T-helper 17 cell (primary cell): ENCODE measurements around the gene AGAP1. TPM values are rescaled to one million over a fixed set of nuclear protein-coding genes. Genes with fewer than 3 reads are reported as not detected.
A peak's percentile ranks its signal among the peaks of the same experiment; 100 is the strongest.

Experiments
- ATAC-seq: fragments of 150-1000 bp; cut with Tn5 transposase; 2 replicates; pipeline ENCODE4 v1.10.0; 2021; ENCODE audit warnings: mild to moderate bottlenecking, moderate library complexity
- DNase-seq, 3 donors: peaks; one replicate each; pipeline versions ENCODE4 v3.0.0 to v3.0.0-alpha.2; 2020 to 2021
- H3K9me3 ChIP-seq: one replicate; pipeline ENCODE4 v1.7.0; 2013; ENCODE audit warnings: low read length, mild to moderate bottlenecking; ENCODE audit not compliant: control insufficient read depth, poor library complexity, severe bottlenecking
- H3K27ac Mint-ChIP-seq: one replicate; pipeline ENCODE4 v1.8.0; 2022; ENCODE audit warnings: mild to moderate bottlenecking, moderate library complexity, mixed read lengths
- H3K27me3 Mint-ChIP-seq: one replicate; pipeline ENCODE4 v1.8.0; 2022; ENCODE audit warnings: mixed read lengths
- H3K36me3 Mint-ChIP-seq: one replicate; pipeline ENCODE4 v1.8.0; 2022; ENCODE audit warnings: low read depth, mixed read lengths
- H3K4me1 Mint-ChIP-seq: one replicate; pipeline ENCODE4 v1.8.0; 2022; ENCODE audit warnings: mild to moderate bottlenecking, mixed read lengths
- H3K4me3 Mint-ChIP-seq: one replicate; pipeline ENCODE4 v1.8.0; 2022; ENCODE audit warnings: mild to moderate bottlenecking, moderate library complexity, mixed read lengths
- total RNA-seq, 4 donors: library from RNA in 2 of 4; stranded (reverse) in 2 of 4; gene quantifications; one replicate each; pipeline ENCODE4 v1.2.3 and lab custom pipeline; 2022 to 2026

AGAP1 gene
- total RNA-seq, 2 donors from 2014 or later: 7.6 to 16.8 TPM

DNA sequence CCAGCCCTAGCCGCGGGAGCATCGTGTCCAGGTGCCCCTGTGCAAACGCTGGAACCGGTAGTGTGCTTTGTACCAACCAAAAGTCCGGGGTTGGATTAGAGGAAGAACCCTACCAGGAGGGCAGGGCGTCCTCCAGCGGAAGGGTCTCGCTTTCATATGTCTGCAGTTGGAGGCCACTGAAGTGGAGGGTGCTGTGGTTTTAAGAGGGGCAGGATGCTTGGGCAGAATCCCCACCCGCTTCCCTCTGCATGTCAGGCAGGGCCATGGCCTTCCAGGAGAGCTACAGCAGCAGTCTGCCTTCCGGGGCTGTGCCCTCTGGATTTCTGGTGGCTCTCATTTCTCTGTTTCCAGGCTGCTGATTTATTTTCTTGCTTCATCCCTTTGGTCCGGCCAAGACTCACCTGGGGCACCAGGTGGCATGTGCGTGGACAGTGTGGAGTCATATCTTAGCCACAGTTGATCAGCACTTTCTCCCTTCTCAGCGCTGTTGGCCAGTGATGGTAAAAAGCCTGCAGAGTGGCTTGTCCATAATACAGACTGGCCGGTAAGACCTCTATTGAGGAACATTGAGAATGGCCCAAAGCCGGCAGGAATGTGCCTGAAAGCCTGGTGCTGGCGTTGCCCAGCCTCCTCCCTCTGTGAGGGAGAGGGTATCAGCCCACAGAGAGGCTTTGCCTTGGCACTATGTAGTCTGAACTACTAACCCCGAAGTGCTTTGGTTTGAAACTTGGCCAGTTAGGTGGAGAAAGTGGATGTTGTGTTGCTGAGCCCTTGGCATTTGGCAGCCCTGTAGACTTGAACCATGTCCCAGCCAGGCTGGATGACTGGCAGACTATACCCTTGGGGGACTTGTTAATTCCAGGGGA lies 1.8 kb downstream of the AGAP1 start:
- Mint-ChIP-seq H3K36me3 (peaks cover 6% of the 10 kb centered on the region), H3K4me1 (peaks cover 6% of the 10 kb centered on the region), H3K27me3 (peaks cover 79% of the 10 kb centered on the region), H3K27ac (no peak overlapping the region), H3K4me3 (peak overlapping the region; percentile 75)
- ATAC-seq: no peak
- DNase-seq: no peak
- H3K9me3 ChIP-seq: no peaks in the 10 kb centered on the region

DNA sequence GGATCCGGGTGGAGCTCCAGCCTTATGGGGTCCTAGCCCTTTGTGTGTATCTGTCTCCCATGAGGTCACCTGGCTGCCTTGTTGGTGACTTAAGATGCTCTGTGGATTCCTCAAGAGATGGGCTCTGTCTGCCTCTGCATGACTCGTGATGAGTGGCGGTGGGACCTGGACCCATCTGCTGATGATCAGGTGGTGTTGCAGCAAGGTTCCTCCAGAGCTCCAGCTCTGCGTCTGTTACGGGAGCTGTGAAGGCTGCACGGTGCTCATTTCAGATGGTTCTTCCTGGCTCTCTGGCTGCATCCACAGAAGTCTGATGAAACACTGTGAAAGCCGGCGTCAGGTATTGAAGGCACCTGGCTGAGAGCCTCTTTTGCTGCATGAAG lies 2.4 kb downstream of the AGAP1 start:
- ATAC-seq (no peak), DNase-seq (no peak)
- H3K4me1 Mint-ChIP-seq: peaks cover 9% of the 10 kb centered on the region
- H3K4me3 Mint-ChIP-seq: peak overlapping the region; percentile 64
- H3K36me3 Mint-ChIP-seq: peaks cover 6% of the 10 kb centered on the region
- H3K27me3 Mint-ChIP-seq: peaks cover 79% of the 10 kb centered on the region
- no peak overlapping the region for H3K27ac Mint-ChIP-seq
- H3K9me3 ChIP-seq: no peaks in the 10 kb centered on the region

DNA sequence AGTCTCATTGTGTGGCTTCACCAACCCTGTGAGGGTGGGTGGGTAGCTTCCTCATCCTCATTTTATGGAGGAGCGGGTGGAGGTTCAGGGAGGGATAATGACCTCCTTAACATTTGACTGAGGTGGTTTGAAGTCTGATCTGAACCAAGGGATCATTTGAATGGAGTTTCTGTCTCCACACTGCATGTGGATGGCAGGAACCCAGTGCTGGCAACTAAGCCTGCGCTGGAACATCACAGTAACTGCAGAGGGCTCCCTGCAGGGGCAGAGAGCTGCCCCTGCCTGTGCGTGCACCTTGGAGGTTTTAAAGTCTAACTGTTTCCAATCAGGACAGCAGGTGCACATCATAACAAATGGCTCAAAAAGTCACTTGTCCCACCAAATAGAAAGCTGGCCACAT lies 3.3 kb downstream of the AGAP1 start:
- no peak overlapping the region for H3K4me3 Mint-ChIP-seq
- H3K9me3 ChIP-seq: no peaks in the 10 kb centered on the region
- H3K27me3 Mint-ChIP-seq: peaks cover 79% of the 10 kb centered on the region
- H3K4me1 Mint-ChIP-seq: peaks cover 16% of the 10 kb centered on the region
- no peak for DNase-seq
- no peak for ATAC-seq
- H3K36me3 Mint-ChIP-seq: peaks cover 3% of the 10 kb centered on the region
- no peak overlapping the region for H3K27ac Mint-ChIP-seq

DNA sequence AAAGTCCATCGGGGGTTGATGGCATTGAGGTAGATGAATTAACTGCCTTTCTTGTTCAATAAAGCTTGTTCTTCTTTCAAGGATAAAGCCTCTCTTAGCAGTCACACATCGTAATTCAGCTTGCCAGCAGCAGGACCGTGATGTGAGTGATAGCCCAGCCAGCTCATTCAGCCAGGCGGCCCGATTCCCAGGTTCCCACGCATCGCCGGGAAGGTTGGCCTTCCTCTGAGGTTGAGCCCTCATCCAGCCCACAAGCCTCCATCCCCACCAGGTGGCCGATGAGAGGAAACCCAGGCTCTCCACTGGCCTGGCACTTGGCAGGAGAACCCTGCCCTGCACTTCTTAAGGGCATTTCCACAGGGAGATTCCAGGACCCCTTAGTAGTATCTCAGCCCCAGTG lies 4.7 kb downstream of the AGAP1 start:
- no peak overlapping the region for H3K27ac Mint-ChIP-seq
- H3K4me1 Mint-ChIP-seq: peaks cover 11% of the 10 kb centered on the region
- H3K4me3 Mint-ChIP-seq: no peak overlapping the region
- H3K36me3 Mint-ChIP-seq: peaks cover 2% of the 10 kb centered on the region
- ATAC-seq (no peak), DNase-seq (no peak)
- no peaks in the 10 kb centered on the region for H3K9me3 ChIP-seq
- peaks cover 80% of the 10 kb centered on the region for H3K27me3 Mint-ChIP-seq

DNA sequence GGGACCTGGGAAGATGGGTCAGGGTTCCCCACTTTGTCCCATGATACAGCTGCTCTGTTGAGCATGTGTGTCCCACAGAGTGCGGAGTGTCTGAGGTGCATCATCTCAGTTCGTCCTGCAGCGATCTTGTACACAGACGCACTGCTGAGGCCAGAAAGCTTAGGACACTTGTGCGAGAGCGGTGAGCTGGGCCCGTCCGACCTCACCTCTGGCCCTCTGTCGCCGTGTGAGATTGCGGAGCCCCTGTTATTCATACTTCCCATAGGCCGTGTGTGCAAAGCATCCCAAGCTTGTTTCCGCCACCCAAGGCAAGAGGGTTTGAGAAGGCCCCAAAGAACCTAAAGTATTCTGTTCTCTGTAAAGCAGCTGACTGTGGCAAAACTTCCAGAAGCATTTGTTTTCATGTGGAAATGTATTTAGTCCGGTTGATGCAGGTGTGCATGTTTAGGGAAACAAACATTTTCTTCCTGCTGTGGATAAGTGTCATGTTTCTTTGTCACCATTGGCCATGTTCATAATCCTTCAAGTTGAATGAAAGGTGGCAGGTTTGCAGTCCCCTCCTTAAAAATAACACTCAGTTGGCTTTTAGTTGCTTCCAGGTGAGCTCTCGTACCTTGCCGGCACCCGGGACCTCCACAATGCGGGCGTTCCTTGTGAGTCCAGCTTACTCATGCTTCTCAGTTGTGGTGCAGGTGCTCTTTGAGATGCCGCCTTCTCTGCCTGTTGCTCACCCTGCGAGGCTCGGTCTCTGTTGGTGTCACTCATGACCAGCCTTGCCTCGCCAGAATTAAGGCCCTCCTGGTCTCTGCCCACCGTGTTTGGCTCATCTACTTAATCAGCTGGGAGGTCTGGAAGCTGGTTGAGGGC lies 5.3 kb downstream of the AGAP1 start:
- no peak overlapping the region for H3K27ac Mint-ChIP-seq

DNA sequence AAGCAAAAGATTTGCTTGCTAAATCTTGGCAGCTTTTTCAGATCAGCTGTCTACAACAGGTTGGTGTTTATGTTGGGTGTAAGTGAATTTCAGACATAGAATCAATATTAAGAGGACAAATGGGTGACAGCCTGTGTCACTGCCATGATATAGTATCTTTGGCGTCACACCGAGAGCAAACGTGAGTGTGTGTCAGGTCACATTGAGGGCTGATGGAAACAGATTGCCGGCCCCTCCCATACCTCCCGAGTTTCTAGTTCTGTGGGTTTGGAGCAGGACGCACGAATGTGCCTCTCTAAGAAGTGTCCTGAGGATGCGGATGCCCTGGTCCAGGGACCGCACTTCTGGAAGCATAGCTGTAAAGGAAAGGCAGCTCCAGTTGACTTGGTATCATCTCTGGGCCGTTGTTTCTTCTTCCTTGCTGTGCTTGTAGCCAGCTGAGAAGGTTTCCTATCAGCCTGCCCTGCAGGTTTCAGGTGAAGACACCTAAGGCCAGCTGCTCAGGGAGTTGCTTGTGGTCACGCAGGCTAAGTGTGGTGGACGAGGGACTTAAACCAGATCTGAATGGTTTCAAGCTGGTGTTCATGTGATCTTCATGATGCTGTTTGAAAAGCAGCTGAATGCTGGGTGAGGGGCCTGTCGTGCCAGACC lies 6.4 kb downstream of the AGAP1 start:
- H3K27me3 Mint-ChIP-seq: peaks cover 94% of the 10 kb centered on the region

More for the DNA sequence above, 5.3 kb downstream of the AGAP1 start:
- Mint-ChIP-seq H3K36me3 (peaks cover 2% of the 10 kb centered on the region), H3K27me3 (peaks cover 84% of the 10 kb centered on the region), H3K4me1 (peaks cover 11% of the 10 kb centered on the region), H3K4me3 (no peak overlapping the region)
- DNase-seq (no peak), ATAC-seq (no peak)
- no peaks in the 10 kb centered on the region for H3K9me3 ChIP-seq

DNA sequence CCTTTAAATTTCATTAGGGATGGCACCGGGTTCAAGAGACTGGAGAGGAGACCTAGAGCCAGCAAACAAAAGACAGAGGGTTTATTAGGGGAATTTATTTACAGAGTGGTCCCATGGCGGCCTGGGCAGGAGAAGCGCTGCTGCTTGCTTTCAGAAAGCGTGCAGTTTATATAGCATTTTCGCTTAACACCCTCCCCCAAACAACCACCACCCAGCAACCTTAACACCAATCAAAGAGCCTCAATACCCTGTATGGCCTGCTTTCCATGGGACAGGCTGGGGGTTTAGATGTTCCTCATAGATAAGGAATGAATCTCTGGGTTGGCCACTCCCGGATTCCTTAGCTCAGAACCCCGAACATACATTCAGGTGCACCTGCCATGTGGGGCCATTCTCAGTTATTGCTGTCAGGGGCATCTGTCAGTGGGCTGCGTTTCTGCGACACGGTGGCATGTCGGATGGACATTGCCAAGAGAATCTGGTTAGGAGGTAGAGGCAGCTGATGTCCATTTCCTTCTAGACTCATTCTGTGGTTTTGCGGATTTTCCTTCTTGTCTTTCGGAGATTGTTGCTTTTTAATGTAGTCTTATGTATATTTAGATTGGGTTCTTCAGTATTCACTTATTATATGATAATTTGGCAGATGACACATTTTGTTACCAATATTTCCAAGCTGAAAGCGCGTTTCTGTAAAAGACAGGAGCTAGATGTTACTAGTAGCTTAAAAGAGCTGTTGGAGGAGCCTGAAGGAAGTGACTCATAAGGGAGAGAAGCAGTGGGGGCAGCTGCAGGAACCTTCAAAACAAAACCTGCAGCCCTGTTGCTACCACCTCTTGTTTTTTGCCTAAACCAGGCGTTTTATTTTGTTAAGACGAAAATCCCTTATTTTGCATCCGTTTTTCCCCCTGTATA lies 7.2 kb downstream of the AGAP1 start:
- no peak for ATAC-seq
- no peaks in the 10 kb centered on the region for H3K9me3 ChIP-seq
- peaks cover 2% of the 10 kb centered on the region for H3K36me3 Mint-ChIP-seq
- peak overlapping the region; percentile 39 for H3K4me3 Mint-ChIP-seq
- H3K27ac Mint-ChIP-seq: no peak overlapping the region
- H3K27me3 Mint-ChIP-seq: peaks cover 91% of the 10 kb centered on the region
- no peak for DNase-seq
- H3K4me1 Mint-ChIP-seq: peaks cover 10% of the 10 kb centered on the region

More for the DNA sequence above, 6.4 kb downstream of the AGAP1 start:
- ATAC-seq: no peak
- H3K9me3 ChIP-seq: no peaks in the 10 kb centered on the region
- Mint-ChIP-seq H3K4me1 (peaks cover 10% of the 10 kb centered on the region), H3K27ac (no peak overlapping the region), H3K36me3 (peaks cover 2% of the 10 kb centered on the region), H3K4me3 (no peak overlapping the region)
- no peak for DNase-seq

DNA sequence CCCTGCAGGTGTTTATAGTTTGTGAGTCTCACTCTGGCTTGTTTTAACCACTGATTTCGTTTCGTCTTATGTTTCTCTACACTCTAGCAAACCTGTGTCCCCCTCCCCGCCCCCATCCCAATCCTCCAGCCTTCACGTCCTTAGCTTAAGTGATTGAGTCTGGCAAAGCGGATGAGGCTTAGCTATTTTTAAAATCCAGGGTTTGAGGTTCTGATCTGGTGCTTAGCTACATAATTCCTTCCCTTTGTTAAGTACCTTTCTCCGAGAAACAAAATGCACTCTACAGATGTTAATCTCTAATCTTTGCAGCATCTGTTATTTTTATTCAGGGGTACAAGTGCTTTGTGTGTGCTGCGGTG lies 7.8 kb downstream of the AGAP1 start:
- peaks cover 10% of the 10 kb centered on the region for H3K4me1 Mint-ChIP-seq
- ATAC-seq (no peak), DNase-seq (no peak)
- H3K27me3 Mint-ChIP-seq: peaks cover 89% of the 10 kb centered on the region
- no peak overlapping the region for H3K27ac Mint-ChIP-seq
- H3K36me3 Mint-ChIP-seq: peaks cover 2% of the 10 kb centered on the region
- no peaks in the 10 kb centered on the region for H3K9me3 ChIP-seq
- H3K4me3 Mint-ChIP-seq: peak overlapping the region; percentile 39

DNA sequence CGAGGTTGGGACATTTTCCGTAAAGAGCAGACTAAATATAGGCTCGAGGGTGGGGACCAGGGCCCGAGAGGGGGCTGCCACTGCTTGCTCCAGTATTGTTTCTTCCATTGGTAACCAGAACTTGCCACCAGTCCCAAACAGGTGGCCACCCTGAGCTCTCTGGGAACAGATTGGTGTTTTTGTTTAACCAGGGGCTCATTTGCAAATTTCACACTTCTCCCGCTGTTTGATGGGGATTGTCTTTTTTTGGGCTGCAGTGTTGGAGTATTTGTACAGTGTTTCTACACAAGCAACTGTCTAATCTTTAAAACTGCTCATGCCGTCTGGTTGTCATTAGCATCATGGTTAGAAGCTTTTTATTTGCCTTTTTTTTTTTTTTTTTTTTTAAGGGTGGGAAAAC lies 8.5 kb downstream of the AGAP1 start:
- H3K4me1 Mint-ChIP-seq: peaks cover 10% of the 10 kb centered on the region
- H3K27ac Mint-ChIP-seq: no peak overlapping the region
- H3K27me3 Mint-ChIP-seq: peaks cover 91% of the 10 kb centered on the region
- DNase-seq (no peak), ATAC-seq (no peak)
- no peak overlapping the region for H3K4me3 Mint-ChIP-seq
- H3K9me3 ChIP-seq: no peaks in the 10 kb centered on the region
- peaks cover 2% of the 10 kb centered on the region for H3K36me3 Mint-ChIP-seq

DNA sequence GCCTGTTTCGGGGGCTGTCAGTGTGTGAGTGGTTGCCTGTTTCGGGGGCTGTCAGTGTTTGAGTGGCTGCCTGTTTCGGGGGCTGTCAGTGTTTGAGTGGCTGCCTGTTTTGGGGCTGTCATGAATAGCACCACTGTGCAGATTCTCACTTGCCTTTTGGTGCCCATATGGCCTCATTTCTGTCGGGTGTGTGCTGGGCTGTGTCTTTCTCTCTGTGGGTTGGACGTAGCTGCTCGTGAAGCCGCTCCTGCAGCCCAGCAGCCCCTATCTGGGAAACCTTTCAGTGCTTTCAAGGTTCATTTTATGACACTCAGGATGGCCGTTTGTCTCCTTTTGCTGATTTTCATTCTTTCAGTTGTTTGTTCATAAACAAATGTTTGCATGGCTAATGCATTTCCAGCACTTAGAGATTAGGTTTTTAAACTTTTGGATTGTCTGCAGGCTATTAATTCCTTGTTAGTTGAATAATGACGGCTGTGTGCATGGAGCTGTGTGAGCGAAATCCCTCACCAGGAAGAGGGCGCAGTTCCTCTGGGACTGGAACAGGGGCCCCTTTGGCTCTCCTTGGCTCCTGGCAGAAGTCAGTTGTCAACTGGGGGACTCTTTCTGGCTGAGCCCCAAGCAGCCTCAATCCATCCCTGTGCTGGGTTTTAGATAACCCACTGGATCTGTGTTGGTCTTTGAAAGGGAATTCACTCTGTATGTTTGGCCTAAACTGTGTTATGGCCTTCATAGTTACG lies 10.8 kb downstream of the AGAP1 start:
- no peaks in the 10 kb centered on the region for H3K9me3 ChIP-seq
- Mint-ChIP-seq H3K36me3 (peaks cover 2% of the 10 kb centered on the region), H3K27me3 (peaks cover 70% of the 10 kb centered on the region), H3K4me1 (peaks cover 10% of the 10 kb centered on the region), H3K4me3 (no peak overlapping the region), H3K27ac (no peak overlapping the region)
- no peak for DNase-seq
- no peak for ATAC-seq

DNA sequence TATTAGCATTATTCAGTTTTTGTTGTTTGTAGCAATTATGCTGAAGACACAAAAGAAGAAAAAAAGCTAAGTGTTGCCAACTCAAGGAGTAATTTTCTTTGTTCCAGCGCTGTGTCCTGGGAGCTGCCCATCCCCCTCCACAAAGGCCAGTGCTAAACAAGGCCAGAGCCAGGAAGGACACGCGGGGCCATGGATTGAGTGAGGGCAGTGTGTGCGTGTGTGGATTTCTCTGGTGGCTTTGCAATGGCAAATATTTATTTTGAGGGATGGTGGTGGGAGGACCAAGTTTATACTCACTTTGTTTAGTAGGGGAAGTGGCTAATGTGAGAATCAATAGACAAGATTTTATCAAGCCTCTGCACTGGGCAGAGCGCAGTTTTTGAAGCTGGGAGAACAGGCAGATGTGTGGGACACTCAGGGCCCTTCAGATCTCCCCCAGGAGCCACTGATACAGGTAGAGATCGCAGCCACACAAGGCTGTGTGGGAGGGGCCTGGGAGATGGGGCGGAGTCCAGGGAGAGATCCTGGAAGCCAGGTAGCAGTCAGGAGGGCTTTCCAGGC lies 11.4 kb downstream of the AGAP1 start:
- no peak overlapping the region for H3K4me3 Mint-ChIP-seq
- no peak overlapping the region for H3K27ac Mint-ChIP-seq
- peaks cover 63% of the 10 kb centered on the region for H3K27me3 Mint-ChIP-seq
- DNase-seq (no peak), ATAC-seq (no peak)
- H3K9me3 ChIP-seq: no peaks in the 10 kb centered on the region
- H3K36me3 Mint-ChIP-seq: no peaks in the 10 kb centered on the region
- H3K4me1 Mint-ChIP-seq: peaks cover 10% of the 10 kb centered on the region
